Gastroesophageal sphincter (tissue), 3 donors: ENCODE data around the gene PIGU.

ENCODE experiments used
- POLR2A ChIP-seq, 2 donors: fragments of 450-650 bp; IDR thresholded peaks; one replicate each; pipeline ENCODE4 v1.6.1; 2017; ENCODE audit warnings: antibody characterized with exemption in 2 of 2, mild to moderate bottlenecking in 2 of 2, moderate library complexity in 1 of 2
- TF ChIP-seq, protein P1 (sequence below), 4 experiments: fragments of 200-600 bp in 2 of 4; fragments of 450-650 bp in 2 of 4; sonication (generic) in 1 of 4; IDR thresholded peaks; one replicate each; pipeline ENCODE4 v1.5.1; 2017 to 2019; ENCODE audit warnings: antibody characterized with exemption in 4 of 4, mild to moderate bottlenecking in 2 of 4, moderate library complexity in 2 of 4

DNA sequence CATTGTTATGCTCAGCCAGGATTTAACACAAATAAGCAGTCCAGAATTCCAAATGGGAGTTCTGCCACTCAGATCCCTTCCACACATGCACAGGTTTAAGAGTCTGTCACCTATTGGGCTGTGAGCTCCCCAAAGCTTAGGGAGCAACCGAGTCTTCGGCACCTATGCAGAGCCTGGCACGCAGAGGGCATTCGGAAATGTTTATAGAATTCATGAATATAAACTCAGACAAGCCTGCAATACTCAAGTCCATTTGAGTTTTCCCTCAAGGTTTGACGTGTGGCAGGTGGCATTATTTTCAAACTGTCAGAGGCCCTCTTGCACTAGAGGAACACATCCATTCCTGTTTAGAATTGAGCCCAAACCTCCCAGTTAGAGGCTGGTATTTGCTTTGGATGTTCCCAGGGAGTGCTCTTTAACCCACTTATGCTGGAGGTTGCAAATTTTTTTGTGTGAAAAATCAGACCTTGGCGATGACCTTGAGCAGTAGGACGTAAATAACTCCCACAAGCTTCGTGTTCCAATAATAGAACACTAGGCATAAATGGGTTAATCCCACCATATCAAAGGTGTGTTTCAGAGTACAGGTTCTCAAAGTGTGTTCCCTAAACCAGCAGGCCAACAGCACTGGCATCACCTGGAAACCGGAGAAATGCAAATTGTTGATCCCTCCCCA, 90.3 kb downstream of the PIGU start:
- TF ChIP-seq, protein P1, sequence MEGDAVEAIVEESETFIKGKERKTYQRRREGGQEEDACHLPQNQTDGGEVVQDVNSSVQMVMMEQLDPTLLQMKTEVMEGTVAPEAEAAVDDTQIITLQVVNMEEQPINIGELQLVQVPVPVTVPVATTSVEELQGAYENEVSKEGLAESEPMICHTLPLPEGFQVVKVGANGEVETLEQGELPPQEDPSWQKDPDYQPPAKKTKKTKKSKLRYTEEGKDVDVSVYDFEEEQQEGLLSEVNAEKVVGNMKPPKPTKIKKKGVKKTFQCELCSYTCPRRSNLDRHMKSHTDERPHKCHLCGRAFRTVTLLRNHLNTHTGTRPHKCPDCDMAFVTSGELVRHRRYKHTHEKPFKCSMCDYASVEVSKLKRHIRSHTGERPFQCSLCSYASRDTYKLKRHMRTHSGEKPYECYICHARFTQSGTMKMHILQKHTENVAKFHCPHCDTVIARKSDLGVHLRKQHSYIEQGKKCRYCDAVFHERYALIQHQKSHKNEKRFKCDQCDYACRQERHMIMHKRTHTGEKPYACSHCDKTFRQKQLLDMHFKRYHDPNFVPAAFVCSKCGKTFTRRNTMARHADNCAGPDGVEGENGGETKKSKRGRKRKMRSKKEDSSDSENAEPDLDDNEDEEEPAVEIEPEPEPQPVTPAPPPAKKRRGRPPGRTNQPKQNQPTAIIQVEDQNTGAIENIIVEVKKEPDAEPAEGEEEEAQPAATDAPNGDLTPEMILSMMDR (IDR thresholded peaks at IDR 0.05) = no peak
- TF ChIP-seq POLR2A (IDR thresholded peaks at IDR 0.05) = no peak
